ENCODE data around the gene SF1.

Gene SF1

GRCh38 chr11:64759722-64760719, 18.3 kb downstream of the SF1 start, which contains the start of gene PYGM:
Gene PYGM, minus strand, starts transcription at chr11:64759974. Its CDS starts 76 bp downstream, at chr11:64759898.
- DNase-seq: no peak

DNA sequence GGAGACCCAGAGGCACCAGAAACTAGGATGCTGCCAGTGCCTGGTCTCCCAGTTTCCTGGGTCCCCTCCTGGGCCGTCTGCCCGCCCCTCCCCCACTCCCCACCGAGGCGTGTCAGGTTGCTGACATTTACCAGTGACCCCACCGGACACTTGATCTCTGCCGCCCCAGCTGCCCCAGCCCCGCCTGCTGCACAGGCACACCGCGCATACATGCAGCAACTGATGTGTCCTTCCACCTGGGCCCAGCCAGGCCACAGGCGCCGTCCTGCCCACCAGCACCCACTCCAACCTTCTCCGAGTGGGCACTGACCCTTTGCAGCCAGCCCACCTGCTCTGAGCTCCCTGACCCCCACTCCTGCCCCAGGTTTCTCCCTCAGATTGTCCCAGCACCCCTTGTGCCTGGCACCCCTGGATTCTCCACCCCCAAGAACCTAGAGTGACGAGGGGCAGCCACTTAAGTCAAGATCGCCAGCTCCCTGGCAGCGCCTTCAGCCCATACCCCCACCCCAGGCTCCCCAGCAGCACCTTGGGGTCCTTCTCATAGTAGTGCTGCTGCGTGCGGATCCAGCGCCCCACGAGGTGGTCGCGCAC, 19.1 kb downstream of the SF1 start:
- DNase-seq: no peak

- no peak for DNase-seq
Observed at GRCh38 chr11:64758330-64759079, 19.8 kb downstream of the SF1 start.

DNA sequence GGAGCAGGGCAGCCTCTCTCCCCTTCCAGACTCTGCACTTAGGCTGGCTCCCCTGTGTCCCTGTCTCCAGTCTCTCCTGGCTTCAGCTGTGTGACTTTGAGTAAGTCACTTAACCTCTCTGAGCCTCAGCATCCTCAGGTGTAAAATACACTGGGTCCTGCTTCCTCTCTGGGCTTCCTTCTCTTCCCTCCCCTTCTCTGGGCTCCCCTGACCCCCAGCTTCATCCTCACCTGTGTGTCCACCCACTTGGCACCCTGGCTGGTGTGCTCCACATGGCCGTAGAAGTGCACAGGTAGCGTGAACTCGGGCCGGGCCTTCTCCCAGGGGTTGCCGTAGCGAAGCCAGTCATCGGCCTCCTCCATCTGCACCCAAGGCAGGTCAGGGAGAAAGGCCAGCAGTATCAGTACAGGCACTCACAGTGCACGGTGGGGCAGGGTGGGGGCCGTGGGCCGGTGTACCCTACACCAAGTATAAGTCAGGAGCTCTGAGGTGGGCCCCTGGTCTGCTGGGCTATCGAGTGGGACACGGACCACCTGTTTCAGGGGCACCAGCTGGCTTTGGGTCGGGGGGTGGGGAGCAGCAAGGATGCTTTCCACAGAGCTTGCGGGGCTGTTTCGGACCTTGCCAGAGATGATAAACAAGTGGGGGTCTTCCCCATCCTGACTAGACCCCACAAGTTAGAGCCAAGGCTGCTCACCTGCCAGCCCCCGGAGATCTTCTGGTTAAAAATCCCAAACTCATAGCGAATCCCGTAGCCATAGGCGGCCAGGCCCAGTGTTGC, 20.6 kb downstream of the SF1 start:
- DNase-seq: no peak

- no peak for DNase-seq
Observed at GRCh38 chr11:64755681-64756361, 22.5 kb downstream of the SF1 start.

DNA sequence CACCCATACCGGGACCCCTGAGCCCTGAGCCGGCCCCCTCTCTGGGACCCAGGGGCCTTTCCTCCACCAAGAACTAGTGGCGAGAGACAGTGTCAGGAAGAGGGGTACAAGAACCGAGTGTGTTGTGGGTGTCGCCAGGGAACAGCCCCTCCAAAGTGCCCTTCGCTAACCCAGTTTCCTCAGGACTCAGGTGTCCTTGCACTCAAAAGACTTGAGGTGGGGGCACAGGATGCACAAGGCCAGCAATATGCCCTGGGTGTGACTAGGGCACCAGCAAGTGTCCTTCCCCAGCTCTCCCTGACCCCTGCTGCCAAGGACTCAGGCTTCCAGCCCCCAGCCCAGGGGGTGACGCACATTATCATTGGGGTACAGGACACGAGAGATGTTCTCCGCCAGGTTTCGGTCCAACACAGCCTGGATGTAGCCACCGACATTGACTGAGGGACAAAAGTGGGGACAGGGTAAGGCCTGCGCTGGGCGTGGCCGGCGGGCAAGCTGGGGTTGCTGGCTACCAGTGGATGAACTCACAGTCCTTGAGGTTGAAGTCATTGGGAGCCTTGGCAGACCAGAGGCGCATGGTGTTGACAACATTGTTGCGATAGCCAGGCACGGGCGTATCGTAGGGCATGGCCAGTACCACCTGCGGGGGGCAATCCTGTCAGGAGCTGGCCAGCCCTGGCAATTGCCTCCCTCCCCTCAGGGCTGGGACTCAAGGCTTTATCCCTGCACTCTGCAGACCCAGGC, 23.3 kb downstream of the SF1 start:
- no peak for DNase-seq

DNA sequence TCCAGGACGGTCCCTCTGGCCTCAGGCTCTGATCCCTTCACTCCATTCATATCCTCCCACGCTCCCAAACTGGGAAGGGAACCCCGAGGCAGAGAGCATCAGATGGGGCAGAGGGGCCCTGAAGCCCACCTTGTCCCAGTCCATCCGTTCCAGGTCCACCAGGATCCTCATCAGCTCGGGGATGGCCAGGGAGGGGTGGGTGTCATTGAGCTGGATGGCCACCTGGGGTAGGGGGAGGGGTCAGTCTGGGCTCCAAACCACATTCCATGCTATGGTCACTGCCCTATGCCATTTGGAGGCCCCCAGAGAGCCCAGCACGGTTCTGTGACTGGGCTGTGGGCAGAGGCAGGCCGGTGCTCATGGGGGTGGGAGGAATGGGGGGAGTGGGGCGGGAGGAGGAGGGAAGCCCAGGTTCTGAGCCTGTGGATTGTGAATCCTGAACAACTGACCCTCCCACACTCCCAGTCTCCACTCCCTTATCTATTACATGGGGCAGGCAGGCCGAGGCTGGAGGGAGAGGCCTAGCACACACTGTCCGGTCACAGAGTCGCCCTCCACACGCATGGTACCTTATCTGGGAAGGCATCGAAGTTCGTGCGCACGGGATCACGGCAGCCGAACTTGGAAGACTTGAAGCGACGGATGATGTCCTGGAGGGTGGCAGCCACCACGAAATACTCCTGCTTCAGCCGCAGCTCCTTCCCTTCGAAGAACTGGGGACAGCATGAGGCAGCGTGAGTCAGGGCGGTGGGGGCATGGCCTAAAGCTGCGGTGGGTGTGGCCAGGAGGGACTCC, 24.0 kb downstream of the SF1 start:
- DNase-seq: no peak

GRCh38 chr11:64753380-64754123, 24.8 kb downstream of the SF1 start:
- no peak for DNase-seq

DNA sequence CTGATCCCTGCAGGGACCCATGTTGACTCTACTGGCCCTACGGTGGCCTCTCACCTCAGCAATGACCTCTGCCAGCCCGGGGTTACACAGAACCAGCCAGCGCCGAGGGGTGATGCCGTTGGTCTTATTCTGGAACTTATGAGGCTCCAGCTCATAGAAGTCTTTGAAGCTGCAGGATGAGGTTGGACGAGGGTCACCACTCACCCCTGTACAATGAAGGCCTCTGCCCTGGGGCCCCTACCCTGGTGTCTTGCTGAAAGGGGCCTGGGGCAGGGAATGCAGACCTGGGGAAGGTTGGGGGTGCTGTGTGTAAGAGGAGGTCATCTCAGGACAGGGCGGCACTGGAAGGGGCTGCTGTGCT, 25.3 kb downstream of the SF1 start:
- DNase-seq: no peak

DNA sequence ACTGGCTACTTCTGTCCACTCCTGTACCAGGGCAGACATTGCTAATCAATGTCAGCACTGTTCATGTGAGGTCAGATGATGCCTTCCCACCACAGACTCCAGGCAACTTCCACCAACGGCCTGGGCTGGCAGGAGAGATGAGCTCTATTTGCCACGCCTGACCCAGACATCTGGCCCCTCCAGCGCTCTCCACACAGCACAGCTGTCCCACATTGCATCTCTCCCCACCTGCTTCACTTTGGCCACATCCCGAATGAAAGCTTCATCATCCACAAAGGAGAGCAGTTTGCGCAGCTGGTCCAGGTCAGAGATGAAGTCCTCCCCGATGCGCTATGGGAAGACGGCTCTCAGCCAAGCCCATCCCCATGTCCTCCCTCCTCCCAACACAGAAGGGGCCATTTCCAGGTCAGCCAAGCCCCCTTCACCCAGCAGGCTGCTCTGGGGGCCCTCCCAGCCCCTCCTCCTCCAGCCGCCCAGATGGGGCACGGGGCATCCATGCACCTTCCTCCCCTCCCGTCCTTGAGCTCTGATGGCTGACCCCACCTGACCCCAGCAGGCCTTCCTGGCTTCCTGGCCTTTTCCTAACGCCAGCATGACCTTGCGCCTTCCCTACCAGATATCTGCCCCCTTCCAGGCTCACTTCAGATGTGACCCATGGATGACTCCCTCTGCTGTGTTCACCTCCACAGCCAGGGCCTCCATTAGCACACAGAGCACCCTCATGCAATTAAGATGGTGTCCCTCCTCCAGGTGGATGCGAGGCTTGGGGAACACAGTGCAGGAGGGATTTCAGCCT, 26.0 kb downstream of the SF1 start:
- no peak for DNase-seq

DNA sequence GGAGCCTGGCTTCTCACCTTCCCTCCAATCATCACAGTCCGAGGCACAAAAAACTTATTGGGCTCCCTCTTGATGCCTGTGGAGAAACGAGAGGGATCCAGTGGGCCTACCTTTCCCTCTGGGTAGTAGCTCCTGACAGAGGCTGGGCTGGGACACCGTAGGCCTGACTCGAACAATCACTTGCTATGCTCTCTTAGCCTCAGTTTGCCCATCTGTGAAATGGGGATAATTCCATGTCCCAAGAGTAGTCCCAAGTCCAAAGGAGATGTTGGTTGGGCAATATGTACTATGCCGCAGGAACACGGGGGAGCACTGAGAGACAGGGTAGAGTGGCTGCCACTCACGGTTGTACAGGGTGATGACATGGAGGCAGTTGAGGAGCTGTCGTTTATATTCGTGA, 26.8 kb downstream of the SF1 start:
- no peak for DNase-seq

- no peak for DNase-seq
Observed at GRCh38 chr11:64751136-64751535, 27.2 kb downstream of the SF1 start.

- no peak for DNase-seq
Observed at GRCh38 chr11:64750361-64751054, 27.8 kb downstream of the SF1 start.

- no peak for DNase-seq
Observed at GRCh38 chr11:64747961-64748665, 30.2 kb downstream of the SF1 start.

DNA sequence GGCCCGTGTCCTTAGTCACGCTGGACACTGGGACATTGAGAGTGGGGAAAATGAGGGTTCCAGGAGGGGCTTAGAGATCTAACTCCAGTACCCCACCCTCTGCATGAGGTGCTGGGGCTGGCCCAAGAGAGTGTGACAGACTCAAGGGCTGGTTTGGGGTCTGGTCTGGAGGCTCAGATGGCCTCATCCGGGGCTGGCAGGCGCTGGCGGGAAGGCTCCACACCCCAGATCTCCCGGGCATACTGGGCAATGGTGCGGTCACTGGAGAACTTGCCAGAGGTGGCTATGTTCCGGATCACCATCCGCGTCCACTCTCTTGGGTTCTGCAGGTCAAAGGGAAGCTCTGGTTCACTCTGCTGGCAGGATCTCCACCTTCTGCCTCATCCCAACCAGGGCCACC, 31.9 kb downstream of the SF1 start:
- DNase-seq: no peak

GRCh38 chr11:64745521-64746328, 32.6 kb downstream of the SF1 start:
- peak; percentile 33 for DNase-seq

- DNase-seq: no peak
Observed at GRCh38 chr11:64745189-64745520, 33.2 kb downstream of the SF1 start.
